ENCODE data around the gene TAS2R20. TPM values are rescaled to one million over a fixed set of nuclear protein-coding genes. Genes with fewer than 3 reads are reported as not detected.

TAS2R20 gene
- total RNA-seq, 1 donor from 2014 or later: 7.4 TPM

GRCh38 chr12:10952645-10953044 lies 45.5 kb downstream of the TAS2R20 start:
- peaks cover 64% of the 10 kb centered on the region for H3K9me3 Mint-ChIP-seq
- no peak for DNase-seq (ENCODE audit: low spot score)
- no peak overlapping the region for H3K27ac Mint-ChIP-seq
- peaks cover 2% of the 10 kb centered on the region for H3K9me3 ChIP-seq (ENCODE audit: low read depth)
- no peaks in the 10 kb centered on the region for H4K20me1 ChIP-seq (ENCODE audit: low read depth)
- H3K4me3 ChIP-seq: no peak overlapping the region
- no peaks in the 10 kb centered on the region for H3K27me3 Mint-ChIP-seq (ENCODE audit: insufficient read depth, low read depth)
- H3K4me2 ChIP-seq: no peak overlapping the region
- H3K79me2 ChIP-seq (ENCODE audit: low read depth): peaks cover 32% of the 10 kb centered on the region
- H3K27me3 ChIP-seq: no peaks in the 10 kb centered on the region
- H3K4me1 ChIP-seq: no peaks in the 10 kb centered on the region
- H3F3A ChIP-seq (ENCODE audit: low read depth): no peaks in the 10 kb centered on the region
- no peak overlapping the region for H3K9ac ChIP-seq
- H3K27ac ChIP-seq: no peak overlapping the region
- no peak overlapping the region for H2AFZ ChIP-seq (replicated peaks)
- TF ChIP-seq EZH2phosphoT487 (IDR thresholded peaks at IDR 0.05) (no peak), CTCF (IDR thresholded peaks at IDR 0.05) (no peak), EZH2 (IDR thresholded peaks at IDR 0.05) (no peak)
- no peak overlapping the region for H3K4me3 Mint-ChIP-seq
- no peaks in the 10 kb centered on the region for H3K36me3 ChIP-seq
- peaks cover 58% of the 10 kb centered on the region for H3K36me3 Mint-ChIP-seq
- H3K4me1 Mint-ChIP-seq: no peaks in the 10 kb centered on the region

Other genes starting within 250 kb of the TAS2R20 start
- not detected in 2 replicates for gene TAS2R7, start 195.7 kb downstream of the TAS2R20 start, total RNA-seq (ENCODE audit: low replicate concordance)
- gene TAS2R8, start 191.0 kb downstream of the TAS2R20 start, total RNA-seq (ENCODE audit: low replicate concordance): 0.22 TPM in 1 of 2 replicates, not detected in the other
- gene TAS2R9, start 188.1 kb downstream of the TAS2R20 start, total RNA-seq (ENCODE audit: low replicate concordance): not detected in 2 replicates
- 0.87 and 1.4 TPM in 2 replicates for gene TAS2R10, start 171.9 kb downstream of the TAS2R20 start, total RNA-seq (ENCODE audit: low replicate concordance)
- gene PRR4, start 148.8 kb downstream of the TAS2R20 start, total RNA-seq (ENCODE audit: low replicate concordance): 0.69 and 2.6 TPM in 2 replicates
- gene PRH1, start 114.0 kb downstream of the TAS2R20 start, total RNA-seq (ENCODE audit: low replicate concordance): 24.1 and 30.3 TPM in 2 replicates
- gene TAS2R13, start 88.7 kb downstream of the TAS2R20 start, total RNA-seq (ENCODE audit: low replicate concordance): 2.0 and 2.4 TPM in 2 replicates
- gene PRH2, start 69.1 kb downstream of the TAS2R20 start, total RNA-seq (ENCODE audit: low replicate concordance): not detected in 2 replicates
- 4.1 and 7.0 TPM in 2 replicates for gene TAS2R14, start 59.0 kb downstream of the TAS2R20 start, total RNA-seq (ENCODE audit: low replicate concordance)
- gene TAS2R50, start 11.4 kb downstream of the TAS2R20 start, total RNA-seq (ENCODE audit: low replicate concordance): 2.4 and 12.1 TPM in 2 replicates
- gene TAS2R19, start 24.3 kb upstream of the TAS2R20 start, total RNA-seq (ENCODE audit: low replicate concordance): 7.7 and 9.7 TPM in 2 replicates
- 7.8 and 13.2 TPM in 2 replicates for gene TAS2R31, start 33.1 kb upstream of the TAS2R20 start, total RNA-seq (ENCODE audit: low replicate concordance)
- 1.9 and 3.5 TPM in 2 replicates for gene TAS2R46, start 64.0 kb upstream of the TAS2R20 start, total RNA-seq (ENCODE audit: low replicate concordance)
- gene TAS2R43, start 94.0 kb upstream of the TAS2R20 start, total RNA-seq (ENCODE audit: low replicate concordance): 2.5 and 4.0 TPM in 2 replicates
- gene TAS2R30, start 136.3 kb upstream of the TAS2R20 start, total RNA-seq (ENCODE audit: low replicate concordance): 7.9 and 13.1 TPM in 2 replicates
- gene SMIM10L1, start 172.9 kb upstream of the TAS2R20 start, total RNA-seq (ENCODE audit: low replicate concordance): 11.6 and 16.3 TPM in 2 replicates
- not detected in 2 replicates for gene TAS2R42, start 188.6 kb upstream of the TAS2R20 start, total RNA-seq (ENCODE audit: low replicate concordance)